ENCODE data around the gene DACH1.

GRCh38 chr13:71587193-71587592, 279.8 kb downstream of the DACH1 start:
- TF ChIP-seq CTCF (IDR thresholded peaks at IDR 0.05; ENCODE audit: low read depth, low read length) (no peak), POLR2A (IDR thresholded peaks at IDR 0.05; ENCODE audit: extremely low read depth, insufficient read length) (no peak), MAX (IDR thresholded peaks at IDR 0.05; ENCODE audit: low read depth, low read length) (no peak)

All from NB4 (cell line).